ENCODE measurements around the gene KCNH6.

Gene KCNH6

GRCh38 chr17:63557416-63557815 lies 34.3 kb downstream of the KCNH6 start:
- TF ChIP-seq GATA3 (IDR thresholded peaks at IDR 0.05; ENCODE audit: low read depth, low read length) = 0 out of 2 replicates have a peak, but pooled peaks have one; percentile 22
- no peak for TF ChIP-seq GATA2 (IDR thresholded peaks at IDR 0.05; ENCODE audit: low read depth, low read length)

GRCh38 chr17:63558441-63558840 lies 35.3 kb downstream of the KCNH6 start:
- TF ChIP-seq GATA3 (IDR thresholded peaks at IDR 0.05; ENCODE audit: low read depth, low read length) = no peak
- no peak for TF ChIP-seq GATA2 (IDR thresholded peaks at IDR 0.05; ENCODE audit: low read depth, low read length)

- TF ChIP-seq GATA3 (IDR thresholded peaks at IDR 0.05; ENCODE audit: low read depth, low read length) = no peak
- no peak for TF ChIP-seq GATA2 (IDR thresholded peaks at IDR 0.05; ENCODE audit: low read depth, low read length)
Observed at GRCh38 chr17:63561819-63562218, 38.7 kb downstream of the KCNH6 start.

- TF ChIP-seq GATA2 (IDR thresholded peaks at IDR 0.05; ENCODE audit: low read depth, low read length) (no peak), GATA3 (IDR thresholded peaks at IDR 0.05; ENCODE audit: low read depth, low read length) (no peak)
Observed at GRCh38 chr17:63563339-63563738, 40.2 kb downstream of the KCNH6 start.

- TF ChIP-seq GATA3 (IDR thresholded peaks at IDR 0.05; ENCODE audit: low read depth, low read length) (no peak), GATA2 (IDR thresholded peaks at IDR 0.05; ENCODE audit: low read depth, low read length) (no peak)
Observed at GRCh38 chr17:63564562-63564961, 41.4 kb downstream of the KCNH6 start.

- TF ChIP-seq GATA2 (IDR thresholded peaks at IDR 0.05; ENCODE audit: low read depth, low read length) = no peak
- TF ChIP-seq GATA3 (IDR thresholded peaks at IDR 0.05; ENCODE audit: low read depth, low read length) = no peak
Observed at GRCh38 chr17:63567229-63567628, 44.1 kb downstream of the KCNH6 start.

- TF ChIP-seq GATA2 (IDR thresholded peaks at IDR 0.05; ENCODE audit: low read depth, low read length) (no peak), GATA3 (IDR thresholded peaks at IDR 0.05; ENCODE audit: low read depth, low read length) (no peak)
Observed at GRCh38 chr17:63568563-63568962, 45.4 kb downstream of the KCNH6 start.

GRCh38 chr17:63571632-63572310 lies 48.6 kb downstream of the KCNH6 start:
- TF ChIP-seq GATA2 (IDR thresholded peaks at IDR 0.05; ENCODE audit: low read depth, low read length) = no peak
- no peak for TF ChIP-seq GATA3 (IDR thresholded peaks at IDR 0.05; ENCODE audit: low read depth, low read length)

GRCh38 chr17:63573634-63574033 lies 50.5 kb downstream of the KCNH6 start:
- TF ChIP-seq GATA3 (IDR thresholded peaks at IDR 0.05; ENCODE audit: low read depth, low read length) (no peak), GATA2 (IDR thresholded peaks at IDR 0.05; ENCODE audit: low read depth, low read length) (no peak)

GRCh38 chr17:63578027-63578768 lies 55.0 kb downstream of the KCNH6 start:
- TF ChIP-seq GATA3 (IDR thresholded peaks at IDR 0.05; ENCODE audit: low read depth, low read length) (no peak), GATA2 (IDR thresholded peaks at IDR 0.05; ENCODE audit: low read depth, low read length) (no peak)

GRCh38 chr17:63578769-63579111 lies 55.6 kb downstream of the KCNH6 start:
- TF ChIP-seq GATA2 (IDR thresholded peaks at IDR 0.05; ENCODE audit: low read depth, low read length) (no peak), GATA3 (IDR thresholded peaks at IDR 0.05; ENCODE audit: low read depth, low read length) (no peak)

- no peak for TF ChIP-seq GATA2 (IDR thresholded peaks at IDR 0.05; ENCODE audit: low read depth, low read length)
- TF ChIP-seq GATA3 (IDR thresholded peaks at IDR 0.05; ENCODE audit: low read depth, low read length) = no peak
Observed at GRCh38 chr17:63579633-63580032, 56.5 kb downstream of the KCNH6 start.

GRCh38 chr17:63587770-63588169 lies 64.6 kb downstream of the KCNH6 start:
- TF ChIP-seq GATA2 (IDR thresholded peaks at IDR 0.05; ENCODE audit: low read depth, low read length) = no peak
- TF ChIP-seq GATA3 (IDR thresholded peaks at IDR 0.05; ENCODE audit: low read depth, low read length) = no peak

- TF ChIP-seq GATA2 (IDR thresholded peaks at IDR 0.05; ENCODE audit: low read depth, low read length) (no peak), GATA3 (IDR thresholded peaks at IDR 0.05; ENCODE audit: low read depth, low read length) (no peak)
Observed at GRCh38 chr17:63588797-63589196, 65.6 kb downstream of the KCNH6 start.

- TF ChIP-seq GATA3 (IDR thresholded peaks at IDR 0.05; ENCODE audit: low read depth, low read length) = no peak
- no peak for TF ChIP-seq GATA2 (IDR thresholded peaks at IDR 0.05; ENCODE audit: low read depth, low read length)
Observed at GRCh38 chr17:63589646-63590045, 66.5 kb downstream of the KCNH6 start.
